Activated T-cell treated with anti-CD3 and anti-CD28 coated beads, Interleukin-2, amount 50 U/mL, for 24 hours (primary cell): ENCODE results near the gene CDKAL1.

Experiments used
- DNase-seq: peaks from one replicate; pipeline ENCODE4 v3.0.0-alpha.2; 2020
- H3K27ac Mint-ChIP-seq: 2 replicates; pipeline ENCODE4 v1.8.0; 2020; ENCODE audit warnings: mild to moderate bottlenecking, mixed read lengths
- H3K27me3 Mint-ChIP-seq: 2 replicates; pipeline ENCODE4 v1.8.0; 2020; ENCODE audit warnings: mixed read lengths
- H3K36me3 Mint-ChIP-seq: 2 replicates; pipeline ENCODE4 v1.8.0; 2020; ENCODE audit warnings: low read depth, mixed read lengths
- H3K4me1 Mint-ChIP-seq: 2 replicates; pipeline ENCODE4 v1.8.0; 2020; ENCODE audit warnings: low read depth, mixed read lengths
- H3K4me3 Mint-ChIP-seq: 2 replicates; pipeline ENCODE4 v1.8.0; 2020; ENCODE audit warnings: mild to moderate bottlenecking, moderate library complexity, mixed read lengths
- H3K9me3 Mint-ChIP-seq: 2 replicates; pipeline ENCODE4 v1.8.0; 2020; ENCODE audit warnings: mixed read lengths

Gene CDKAL1

DNA sequence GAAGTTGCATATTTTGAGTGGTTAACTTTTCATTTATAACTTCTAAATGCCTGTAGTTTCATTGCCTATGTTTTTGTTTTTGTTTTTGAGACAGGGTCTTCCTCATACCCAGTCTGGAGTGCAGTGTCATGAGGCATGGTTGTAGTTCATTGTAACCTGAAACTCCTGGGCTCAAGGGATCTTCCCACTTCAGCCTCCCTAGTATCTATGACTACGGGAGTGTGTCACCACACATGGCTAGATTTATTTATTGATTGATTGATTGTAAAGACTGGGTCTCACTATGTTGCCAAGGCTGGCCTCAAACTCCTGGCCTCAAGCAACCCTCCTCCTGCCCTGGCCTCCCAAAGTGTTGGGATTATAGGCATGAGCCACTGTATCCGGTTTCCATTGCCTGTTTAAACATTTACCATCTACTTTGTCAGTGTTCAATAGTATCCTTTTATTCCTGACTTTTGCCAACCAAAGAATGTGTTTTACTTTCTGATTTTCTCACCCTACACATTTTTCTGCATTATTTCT lies 144.6 kb downstream of the CDKAL1 start:
- H3K27ac Mint-ChIP-seq = no peak overlapping the region
- no peak overlapping the region for H3K4me3 Mint-ChIP-seq
- peaks cover 24% of the 10 kb centered on the region for H3K4me1 Mint-ChIP-seq
- no peaks in the 10 kb centered on the region for H3K27me3 Mint-ChIP-seq
- no peaks in the 10 kb centered on the region for H3K9me3 Mint-ChIP-seq
- no peak for DNase-seq
- peaks cover 10% of the 10 kb centered on the region for H3K36me3 Mint-ChIP-seq

DNA sequence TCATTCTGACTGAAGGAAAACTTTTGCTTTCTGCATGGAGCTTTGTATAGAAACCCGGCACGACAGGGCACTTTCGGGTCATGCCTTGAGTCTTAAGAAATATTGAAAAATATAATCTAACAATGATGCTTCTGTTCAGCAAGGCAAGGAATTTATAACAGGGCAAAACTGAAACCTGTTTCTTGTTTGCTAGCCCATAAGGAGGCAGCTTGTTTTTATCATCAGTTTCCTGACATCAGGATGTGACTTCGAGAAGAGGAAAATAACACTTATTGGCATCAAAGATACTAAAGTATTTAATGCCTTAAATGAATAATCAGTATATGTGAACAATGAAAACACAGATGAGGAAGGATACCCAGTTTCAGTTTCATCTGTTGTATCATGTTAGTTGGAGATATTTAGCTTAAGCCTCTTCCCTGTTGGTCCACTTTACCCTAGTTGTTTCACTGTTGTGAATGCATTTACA lies 146.5 kb downstream of the CDKAL1 start:
- H3K36me3 Mint-ChIP-seq = peaks cover 12% of the 10 kb centered on the region
- peak overlapping the region; percentile 6 for H3K27ac Mint-ChIP-seq
- no peak for DNase-seq
- no peaks in the 10 kb centered on the region for H3K27me3 Mint-ChIP-seq
- no peak overlapping the region for H3K4me3 Mint-ChIP-seq
- peaks cover 31% of the 10 kb centered on the region for H3K4me1 Mint-ChIP-seq
- no peaks in the 10 kb centered on the region for H3K9me3 Mint-ChIP-seq

DNA sequence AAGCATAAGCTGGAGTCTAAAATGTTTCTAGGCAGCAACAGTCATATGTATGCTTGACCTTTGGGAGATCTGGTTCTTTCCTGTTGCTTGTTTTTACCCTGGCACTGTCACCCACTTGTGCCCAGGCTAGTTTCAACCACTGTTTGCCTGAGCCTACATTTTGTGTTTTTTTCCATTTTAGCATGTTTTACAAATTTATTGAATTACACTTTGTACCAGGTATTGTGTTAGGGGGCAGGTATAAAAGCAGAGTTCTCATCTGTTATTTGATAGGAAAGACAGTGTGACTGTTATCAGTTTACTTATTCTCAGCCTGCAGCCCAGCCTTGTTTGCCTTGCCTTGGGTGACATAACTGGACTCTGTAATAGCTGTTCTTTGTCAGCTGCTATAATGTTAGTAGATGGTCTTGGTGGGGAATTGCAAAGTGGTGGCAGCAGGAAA lies 147.0 kb downstream of the CDKAL1 start:
- Mint-ChIP-seq H3K9me3 (no peaks in the 10 kb centered on the region), H3K27ac (peak overlapping the region; percentile 6), H3K4me3 (no peak overlapping the region), H3K36me3 (peaks cover 12% of the 10 kb centered on the region), H3K4me1 (peaks cover 34% of the 10 kb centered on the region), H3K27me3 (no peaks in the 10 kb centered on the region)
- no peak for DNase-seq

DNA sequence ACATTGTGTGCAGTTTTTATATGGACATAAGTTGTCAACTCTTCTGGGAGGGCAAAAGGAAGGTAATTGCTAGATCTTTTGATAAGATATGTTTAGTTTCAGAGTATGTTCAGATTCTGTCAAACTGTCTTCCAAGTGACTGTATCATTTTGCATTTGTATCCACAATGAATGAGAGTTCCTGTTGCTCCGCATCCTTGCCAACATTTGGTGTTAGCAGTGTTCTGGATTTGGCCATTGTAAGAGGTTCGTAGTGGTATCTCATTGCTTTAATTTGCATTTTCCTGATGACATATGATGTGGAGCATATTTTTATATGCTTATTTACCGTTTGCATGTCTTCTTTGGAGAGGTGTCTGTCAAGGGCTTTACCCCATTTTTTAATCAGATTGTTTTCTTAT lies 150.2 kb downstream of the CDKAL1 start:
- no peak for DNase-seq
- Mint-ChIP-seq H3K27ac (no peak overlapping the region), H3K4me3 (no peak overlapping the region), H3K36me3 (peaks cover 4% of the 10 kb centered on the region), H3K4me1 (peaks cover 50% of the 10 kb centered on the region), H3K9me3 (no peaks in the 10 kb centered on the region), H3K27me3 (no peaks in the 10 kb centered on the region)

DNA sequence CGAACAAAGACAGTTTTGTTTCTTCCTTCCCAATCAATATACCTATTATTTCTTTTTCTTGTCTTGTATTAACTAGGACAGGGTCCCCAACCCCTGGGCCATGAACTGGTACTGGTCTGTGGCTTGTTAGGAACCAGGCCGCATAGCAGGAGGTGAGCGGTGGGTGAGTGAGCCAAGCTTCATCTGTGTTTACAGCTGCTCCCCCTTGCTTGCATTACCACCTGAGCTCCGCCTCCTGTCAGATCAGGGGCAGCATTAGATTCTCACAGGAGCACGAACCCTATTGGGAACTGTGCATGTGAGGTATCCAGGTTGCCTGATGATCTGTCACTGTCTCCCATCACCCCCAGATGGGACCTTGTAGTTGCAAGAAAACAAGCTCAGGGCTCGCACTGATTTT lies 151.9 kb downstream of the CDKAL1 start:
- peaks cover 49% of the 10 kb centered on the region for H3K4me1 Mint-ChIP-seq
- DNase-seq = no peak
- peaks cover 4% of the 10 kb centered on the region for H3K36me3 Mint-ChIP-seq
- H3K4me3 Mint-ChIP-seq = no peak overlapping the region
- no peaks in the 10 kb centered on the region for H3K27me3 Mint-ChIP-seq
- H3K27ac Mint-ChIP-seq = no peak overlapping the region
- H3K9me3 Mint-ChIP-seq = no peaks in the 10 kb centered on the region

DNA sequence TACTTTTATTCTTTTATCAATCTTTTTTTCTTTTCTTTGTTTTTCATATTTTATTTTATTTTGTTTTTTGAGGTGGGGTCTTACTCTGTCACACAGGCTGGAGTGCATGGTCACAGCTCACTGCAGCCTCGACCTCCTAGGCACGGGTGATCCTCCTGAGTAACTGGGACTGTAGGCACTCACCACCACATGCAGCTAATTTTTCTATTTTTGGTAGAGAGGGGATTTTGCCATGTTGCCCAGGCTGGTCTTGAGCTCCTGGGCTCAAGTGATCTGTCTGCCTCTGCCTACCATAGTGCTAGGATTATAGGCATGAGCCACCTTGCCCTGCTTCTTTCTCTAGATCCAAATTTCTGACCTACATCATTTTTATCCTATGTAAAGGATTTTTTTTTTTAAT lies 153.2 kb downstream of the CDKAL1 start:
- H3K4me1 Mint-ChIP-seq = peaks cover 53% of the 10 kb centered on the region
- DNase-seq = no peak
- no peak overlapping the region for H3K27ac Mint-ChIP-seq
- H3K9me3 Mint-ChIP-seq = no peaks in the 10 kb centered on the region
- H3K4me3 Mint-ChIP-seq = no peak overlapping the region
- peaks cover 4% of the 10 kb centered on the region for H3K36me3 Mint-ChIP-seq
- H3K27me3 Mint-ChIP-seq = no peaks in the 10 kb centered on the region

DNA sequence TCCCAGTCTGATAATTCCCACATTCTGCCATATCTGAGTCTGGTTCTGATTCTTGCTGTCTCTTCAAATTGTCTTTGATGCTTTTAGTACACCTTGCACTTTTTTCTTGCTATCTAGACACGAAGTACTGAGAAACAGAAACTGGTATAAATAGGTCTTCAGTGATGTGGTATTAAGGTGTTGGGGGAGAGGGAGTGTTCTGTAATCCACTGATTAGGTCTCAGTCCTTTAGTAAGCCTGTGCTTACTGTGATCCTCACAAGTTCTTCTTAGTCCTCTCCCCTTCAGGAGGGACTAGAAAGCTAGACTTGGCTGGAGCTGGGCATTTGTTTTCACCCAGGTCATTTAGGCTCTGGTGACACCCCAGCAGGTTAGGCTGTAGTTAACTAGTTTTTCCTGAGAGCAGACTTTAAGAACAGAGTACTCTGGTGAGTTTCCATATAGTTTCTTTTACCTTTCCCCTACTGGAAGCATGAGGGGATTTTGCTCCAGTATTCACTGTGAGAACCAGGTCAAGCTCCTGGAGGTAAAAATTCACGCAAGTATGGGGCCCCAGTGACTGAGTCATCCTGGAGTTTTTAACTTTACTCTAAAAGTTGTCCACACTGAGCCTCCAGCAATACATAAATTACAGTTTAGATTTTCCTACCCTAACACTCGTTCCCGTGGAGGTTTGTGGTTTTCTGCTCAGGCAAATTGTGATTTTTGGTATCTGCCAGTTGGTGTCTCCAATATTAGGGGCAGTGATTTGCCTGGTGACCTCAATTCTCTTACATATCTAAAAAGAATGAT lies 154.6 kb downstream of the CDKAL1 start:
- DNase-seq = no peak
- Mint-ChIP-seq H3K36me3 (peaks cover 4% of the 10 kb centered on the region), H3K27ac (peak overlapping the region; percentile 31), H3K4me3 (peak overlapping the region; percentile 3), H3K27me3 (no peaks in the 10 kb centered on the region), H3K4me1 (peaks cover 63% of the 10 kb centered on the region), H3K9me3 (no peaks in the 10 kb centered on the region)

DNA sequence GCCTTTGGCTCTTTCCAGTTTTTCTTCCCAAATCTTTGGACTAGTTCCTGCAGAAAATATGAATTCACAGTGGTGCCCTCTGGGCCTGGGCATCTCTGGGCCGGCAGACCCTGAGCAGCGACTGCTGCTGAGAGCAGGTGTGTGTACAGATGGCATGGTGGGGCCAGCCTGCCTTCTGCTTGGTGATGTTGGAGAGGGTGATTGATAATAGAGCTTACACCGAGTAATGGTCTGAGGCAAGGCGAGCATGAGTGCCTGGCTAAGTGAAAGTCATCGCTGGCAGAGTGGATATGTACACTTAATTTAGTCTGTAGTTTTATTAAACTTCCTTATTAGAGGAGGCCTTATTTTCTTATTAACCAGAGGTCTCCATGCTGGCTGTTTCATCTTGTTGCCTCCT lies 156.9 kb downstream of the CDKAL1 start:
- Mint-ChIP-seq H3K27ac (no peak overlapping the region), H3K9me3 (no peaks in the 10 kb centered on the region), H3K4me3 (no peak overlapping the region), H3K27me3 (no peaks in the 10 kb centered on the region), H3K36me3 (no peaks in the 10 kb centered on the region), H3K4me1 (peaks cover 60% of the 10 kb centered on the region)
- no peak for DNase-seq

DNA sequence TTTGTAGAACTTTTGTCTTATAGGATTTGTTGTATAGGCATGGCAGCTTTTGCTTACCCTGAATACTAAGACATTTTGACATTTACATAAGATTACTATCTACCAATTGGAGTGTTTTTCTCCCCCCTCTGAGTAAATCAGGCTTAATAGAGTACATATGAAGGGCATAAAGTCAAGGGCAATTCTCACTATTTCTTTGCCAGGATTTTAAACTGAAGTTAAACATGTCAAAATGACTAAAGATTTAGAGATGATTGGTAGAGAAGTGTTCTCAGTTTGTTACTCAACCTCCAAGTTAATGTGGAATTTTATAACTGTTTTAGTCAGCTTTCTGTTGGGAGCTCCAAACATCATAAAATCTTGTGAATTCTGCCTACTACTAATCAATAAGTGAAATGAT lies 157.8 kb downstream of the CDKAL1 start:
- Mint-ChIP-seq H3K4me1 (peaks cover 59% of the 10 kb centered on the region), H3K9me3 (no peaks in the 10 kb centered on the region), H3K36me3 (peaks cover 4% of the 10 kb centered on the region), H3K4me3 (no peak overlapping the region), H3K27ac (no peak overlapping the region), H3K27me3 (no peaks in the 10 kb centered on the region)
- no peak for DNase-seq

DNA sequence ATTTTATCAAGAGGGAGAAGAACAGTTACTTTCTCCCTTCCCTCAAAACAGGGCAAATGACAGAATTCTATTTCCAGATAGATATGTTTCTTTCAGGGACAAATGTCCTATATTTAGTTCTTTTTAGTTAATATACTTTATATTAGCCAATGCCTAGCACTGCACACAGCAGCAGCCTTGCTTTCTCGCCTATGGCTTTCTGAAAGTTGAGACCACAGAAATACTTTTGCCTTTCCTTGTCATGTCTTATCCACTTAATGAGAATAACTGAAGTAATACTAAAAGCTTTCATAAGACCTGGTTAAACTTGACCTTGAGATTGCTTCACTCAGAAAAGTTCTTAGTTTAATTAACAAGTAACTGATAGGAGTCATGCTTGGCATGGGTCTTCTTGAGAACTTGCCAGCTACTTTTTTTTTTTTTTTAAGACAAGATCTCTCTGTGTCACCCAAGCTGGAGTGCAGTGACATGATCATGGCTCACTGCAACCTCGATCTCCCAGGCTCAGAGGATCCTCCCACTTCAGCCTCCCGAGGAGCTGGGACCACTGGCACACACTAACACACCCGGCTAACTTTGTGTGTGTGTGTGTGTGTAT lies 159.3 kb downstream of the CDKAL1 start:
- H3K27ac Mint-ChIP-seq = no peak overlapping the region
- DNase-seq = no peak
- no peak overlapping the region for H3K4me3 Mint-ChIP-seq
- H3K27me3 Mint-ChIP-seq = no peaks in the 10 kb centered on the region
- peaks cover 6% of the 10 kb centered on the region for H3K36me3 Mint-ChIP-seq
- H3K9me3 Mint-ChIP-seq = no peaks in the 10 kb centered on the region
- H3K4me1 Mint-ChIP-seq = peaks cover 58% of the 10 kb centered on the region

DNA sequence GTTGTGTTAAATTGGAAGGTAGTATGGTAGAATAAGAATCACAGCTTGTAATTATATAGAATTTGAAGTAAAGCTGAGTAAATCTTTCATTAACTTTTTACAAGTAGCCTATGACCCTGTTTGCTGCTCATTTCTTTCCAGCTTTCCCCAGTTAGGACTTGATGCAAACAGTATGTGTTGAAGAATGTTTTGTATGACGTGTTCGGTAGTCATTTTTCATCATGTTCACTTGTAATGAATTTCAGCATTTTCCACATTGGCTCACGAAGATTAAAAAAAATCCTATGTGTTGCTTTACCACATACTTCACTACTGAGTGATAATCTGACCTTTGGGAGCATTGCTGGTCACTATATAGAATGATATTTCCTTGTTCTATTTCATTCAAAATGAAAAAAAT lies 162.4 kb downstream of the CDKAL1 start:
- Mint-ChIP-seq H3K9me3 (no peaks in the 10 kb centered on the region), H3K27ac (no peak overlapping the region), H3K27me3 (no peaks in the 10 kb centered on the region), H3K36me3 (peaks cover 10% of the 10 kb centered on the region), H3K4me3 (no peak overlapping the region), H3K4me1 (peaks cover 52% of the 10 kb centered on the region)
- no peak for DNase-seq

DNA sequence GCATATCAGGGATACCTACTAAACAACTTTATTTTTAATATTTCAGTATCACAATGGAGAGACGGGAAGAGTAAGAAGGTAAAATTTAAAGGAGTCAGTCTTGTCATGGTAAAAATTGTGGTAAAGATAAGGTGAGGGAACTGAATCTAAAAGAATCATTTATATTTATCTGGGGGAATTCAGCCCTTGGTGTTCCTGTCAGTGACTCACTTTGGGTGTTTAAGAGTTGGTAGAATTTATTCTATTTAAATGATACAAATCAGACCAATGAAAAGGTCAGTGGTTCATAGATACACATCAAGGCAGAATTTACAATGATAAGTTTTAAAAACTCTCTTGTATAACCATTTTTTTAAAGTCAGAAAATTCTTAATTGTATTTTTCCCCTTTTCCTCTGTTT lies 164.4 kb downstream of the CDKAL1 start:
- DNase-seq = no peak
- no peaks in the 10 kb centered on the region for H3K27me3 Mint-ChIP-seq
- H3K4me3 Mint-ChIP-seq = no peak overlapping the region
- no peak overlapping the region for H3K27ac Mint-ChIP-seq
- H3K36me3 Mint-ChIP-seq = peaks cover 11% of the 10 kb centered on the region
- no peaks in the 10 kb centered on the region for H3K9me3 Mint-ChIP-seq
- H3K4me1 Mint-ChIP-seq = peaks cover 55% of the 10 kb centered on the region

DNA sequence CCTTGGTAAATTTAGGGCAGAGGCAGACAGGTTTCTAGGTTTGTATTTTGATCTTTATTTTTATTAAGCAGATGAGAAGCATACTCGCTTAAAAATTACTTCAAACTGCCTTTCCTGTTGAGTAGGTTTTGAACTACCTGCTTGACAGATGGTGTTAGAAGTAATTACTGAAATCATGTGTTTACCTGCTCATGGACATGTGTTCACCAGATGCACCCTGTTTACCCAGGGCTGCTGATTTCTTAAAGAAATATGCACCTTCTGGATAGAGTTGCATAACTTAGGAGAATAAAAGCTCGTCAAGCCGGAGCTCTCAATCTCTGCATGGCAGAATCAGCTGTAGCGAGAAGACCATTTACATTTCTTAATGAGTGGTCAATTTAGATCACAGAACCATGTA lies 165.1 kb downstream of the CDKAL1 start:
- Mint-ChIP-seq H3K4me3 (no peak overlapping the region), H3K4me1 (peaks cover 58% of the 10 kb centered on the region), H3K9me3 (no peaks in the 10 kb centered on the region), H3K27ac (no peak overlapping the region), H3K27me3 (no peaks in the 10 kb centered on the region), H3K36me3 (peaks cover 11% of the 10 kb centered on the region)
- DNase-seq = no peak

DNA sequence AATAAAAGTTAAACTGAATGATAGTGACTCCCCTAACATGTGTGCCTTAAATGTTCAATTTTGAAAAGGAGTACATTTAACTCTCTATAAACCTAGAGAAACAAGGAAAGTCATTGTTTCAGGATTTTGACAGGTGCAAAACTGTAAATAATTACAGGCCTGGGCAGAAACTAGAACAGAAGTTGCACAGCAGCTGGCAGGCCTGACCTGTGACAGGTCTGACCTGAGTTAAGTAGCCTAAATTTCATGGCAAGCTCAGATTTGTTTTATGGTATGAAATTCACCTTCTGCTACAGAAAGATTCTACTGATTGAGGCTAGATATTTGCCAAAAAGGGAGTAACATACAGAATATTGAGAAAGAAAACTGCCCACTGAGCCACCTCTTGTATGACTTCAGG lies 166.1 kb downstream of the CDKAL1 start:
- Mint-ChIP-seq H3K27me3 (no peaks in the 10 kb centered on the region), H3K27ac (no peak overlapping the region), H3K36me3 (peaks cover 11% of the 10 kb centered on the region), H3K4me1 (peaks cover 56% of the 10 kb centered on the region), H3K9me3 (no peaks in the 10 kb centered on the region), H3K4me3 (no peak overlapping the region)
- no peak for DNase-seq

DNA sequence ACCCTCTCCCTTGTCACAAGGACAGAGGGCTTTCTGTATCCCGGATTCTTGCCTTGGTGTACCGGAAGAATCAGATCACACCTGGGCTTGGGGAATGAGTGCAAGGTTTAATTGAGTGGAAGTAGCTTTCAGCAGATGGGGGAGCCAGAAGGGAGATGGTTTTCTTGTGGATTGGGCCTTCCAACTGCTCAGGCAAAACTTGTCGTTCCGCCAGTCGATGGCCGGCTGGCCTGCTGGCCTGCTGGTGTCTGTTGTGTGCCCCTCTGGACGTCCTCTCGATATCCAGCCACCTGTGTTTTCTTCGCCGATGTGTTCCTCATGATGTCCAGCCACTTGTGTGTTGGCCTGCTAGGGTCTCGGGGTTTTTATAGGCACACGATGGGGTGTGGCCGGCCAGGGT lies 168.1 kb downstream of the CDKAL1 start:
- Mint-ChIP-seq H3K36me3 (peaks cover 7% of the 10 kb centered on the region), H3K27me3 (no peaks in the 10 kb centered on the region), H3K9me3 (no peaks in the 10 kb centered on the region), H3K4me1 (peaks cover 70% of the 10 kb centered on the region), H3K27ac (no peak overlapping the region), H3K4me3 (no peak overlapping the region)
- no peak for DNase-seq
